Activated naive CD4-positive, alpha-beta T cell (primary cell): ENCODE data around the gene THYN1.
"Not testable (repeated sequence)": the region's sequence is repeated elsewhere in the genome, so short reads cannot be mapped to it uniquely, and the experiment has no call there.

Experiments
- DNase-seq, 4 experiments: peaks; one replicate each; lab custom pipeline; 2025; lab: John Stamatoyannopoulos, UW

THYN1 gene

GRCh38 chr11:134253188-134253993, at the start of gene THYN1, which contains the start of gene ACAD8:
Gene THYN1, minus strand, starts transcription at chr11:134253352. Its CDS starts 470 bp downstream, at chr11:134252882.
Gene ACAD8, plus strand, starts transcription at chr11:134253568. Its CDS starts 33 bp downstream, at chr11:134253601.
- DNase-seq = peak; percentile 81 to 94 (median 90)

- DNase-seq = no peak
Observed at GRCh38 chr11:134294664-134295063, 41.5 kb upstream of the THYN1 start.

GRCh38 chr11:134293119-134294113, 40.3 kb upstream of the THYN1 start:
- no peak for DNase-seq

- DNase-seq = no peak
Observed at GRCh38 chr11:134292661-134293060, 39.5 kb upstream of the THYN1 start.

GRCh38 chr11:134291196-134291595, 38.0 kb upstream of the THYN1 start:
- DNase-seq = no peak

- DNase-seq = no peak
Observed at GRCh38 chr11:134290646-134291045, 37.5 kb upstream of the THYN1 start.

- DNase-seq = no peak
Observed at GRCh38 chr11:134289789-134290188, 36.6 kb upstream of the THYN1 start.

- no peak for DNase-seq
Observed at GRCh38 chr11:134289167-134289566, 36.0 kb upstream of the THYN1 start.

GRCh38 chr11:134288486-134288885, 35.3 kb upstream of the THYN1 start:
- DNase-seq = no peak

- no peak for DNase-seq
Observed at GRCh38 chr11:134287561-134287960, 34.4 kb upstream of the THYN1 start.

GRCh38 chr11:134284349-134284748, 31.2 kb upstream of the THYN1 start:
- not testable (repeated sequence) for DNase-seq

GRCh38 chr11:134283461-134284230, 30.5 kb upstream of the THYN1 start:
- DNase-seq = no peak

- no peak for DNase-seq
Observed at GRCh38 chr11:134282121-134283045, 29.2 kb upstream of the THYN1 start.

- DNase-seq = not testable (repeated sequence)
Observed at GRCh38 chr11:134281635-134282034, 28.5 kb upstream of the THYN1 start.

GRCh38 chr11:134278356-134278755, 25.2 kb upstream of the THYN1 start:
- no peak for DNase-seq

GRCh38 chr11:134277183-134278001, 24.2 kb upstream of the THYN1 start:
- no peak for DNase-seq

GRCh38 chr11:134276396-134277182, 23.4 kb upstream of the THYN1 start:
- DNase-seq = no peak

GRCh38 chr11:134275534-134276395, 22.6 kb upstream of the THYN1 start, which contains the start of gene GLB1L3:
Gene GLB1L3, plus strand, starts transcription at chr11:134276379. Its CDS starts 362 bp downstream, at chr11:134276741.
- DNase-seq = peak; percentile 24 to 71 (median 49)
